ENCODE results near the gene MESP2. TPM values are rescaled to one million over a fixed set of nuclear protein-coding genes. Genes with fewer than 3 reads are reported as not detected.

MESP2 gene
- total RNA-seq: not detected
- not detected for polyA plus RNA-seq (2013, experiment 1 of 2)
- polyA plus RNA-seq (2013, experiment 2 of 2): not detected
- total RNA-seq: 0 to 0.32 (median 0) reads per million in 172 experiments

GRCh38 chr15:89776274-89777072, at the start of gene MESP2:
MESP2 (plus strand) TSS chr15:89776332; CDS start chr15:89776358, 26 bp downstream.
- H3K27me3 ChIP-seq (ENCODE audit: control insufficient read depth in 1 of 2, insufficient read depth in 2 of 2, low read length in 2 of 2): peaks cover 13 to 19% of the 10 kb centered on the region in 2 experiments
- peak within 1 kb of the TSS; percentile 25 for H3K4me3 ChIP-seq (ENCODE audit: low read length)
- no peaks in the 10 kb centered on the region for H3K4me1 Mint-ChIP-seq (ENCODE audit: low read depth)
- H3K36me3 Mint-ChIP-seq (ENCODE audit: low read depth): no peaks in the 10 kb centered on the region
- ATAC-seq (ENCODE audit: poor library complexity): peak; percentile 34
- H3K9me3 Mint-ChIP-seq: no peaks in the 10 kb centered on the region
- H3K27ac ChIP-seq (ENCODE audit: low read depth in 1 of 2, low read length in 2 of 2): no peak within 1 kb of the TSS
- H3K9me3 ChIP-seq (ENCODE audit: control insufficient read depth in 1 of 2, insufficient read depth in 1 of 2, low read length in 2 of 2): peaks cover 0 to 4% of the 10 kb centered on the region in 2 experiments
- peaks cover 46% of the 10 kb centered on the region for H3K27me3 Mint-ChIP-seq
- DNase-seq: peak in 13 of 14 experiments; percentile 5 to 77 (median 38)
- ChIA-PET CTCF (no interaction called here), POLR2A (no interaction called here)
- TF ChIP-seq CTCF (IDR thresholded peaks at IDR 0.05): no peak
- peak within 1 kb of the TSS; percentile 35 for H3K4me3 Mint-ChIP-seq
- H3K27ac Mint-ChIP-seq: no peak within 1 kb of the TSS
- peaks cover 23% of the 10 kb centered on the region for H3K4me1 ChIP-seq (ENCODE audit: insufficient read depth, low read length)
- intact Hi-C loops (cut with DNase I, micrococcal nuclease): no loop called here
- no peaks in the 10 kb centered on the region for H3K36me3 ChIP-seq (ENCODE audit: insufficient read depth, low read length)

GRCh38 chr15:89728254-89728653, 47.9 kb upstream of the MESP2 start:
- POLR2A ChIA-PET: no interaction called here
- no peak overlapping the region for H3K4me3 Mint-ChIP-seq

GRCh38 chr15:89731275-89731674, 44.9 kb upstream of the MESP2 start:
- no peak for TF ChIP-seq CTCF (IDR thresholded peaks at IDR 0.05)
- Mint-ChIP-seq H3K9me3 (no peaks in the 10 kb centered on the region), H3K4me3 (no peak overlapping the region), H3K27ac (no peak overlapping the region), H3K4me1 (ENCODE audit: low read depth) (no peaks in the 10 kb centered on the region), H3K27me3 (peaks cover 10% of the 10 kb centered on the region), H3K36me3 (ENCODE audit: low read depth) (no peaks in the 10 kb centered on the region)
- ChIA-PET POLR2A (no interaction called here), CTCF (interaction anchor here (2.4 kb wide), 1 partner anchor 9 kb away, joined by 8 read pairs; no protein-coding TSS in a partner anchor)
- Histone ChIP-seq H3K27ac (ENCODE audit: low read depth in 1 of 2, low read length in 2 of 2) (no peak overlapping the region), H3K27me3 (ENCODE audit: control insufficient read depth in 1 of 2, insufficient read depth in 2 of 2, low read length in 2 of 2) (peaks cover 0 to 2% of the 10 kb centered on the region in 2 experiments), H3K9me3 (ENCODE audit: control insufficient read depth in 1 of 2, insufficient read depth in 1 of 2, low read length in 2 of 2) (no peaks in the 10 kb centered on the region), H3K36me3 (ENCODE audit: insufficient read depth, low read length) (no peaks in the 10 kb centered on the region), H3K4me3 (ENCODE audit: low read length) (no peak overlapping the region), H3K4me1 (ENCODE audit: insufficient read depth, low read length) (no peaks in the 10 kb centered on the region)
- DNase-seq (no peak), ATAC-seq (ENCODE audit: poor library complexity) (no peak)
- intact Hi-C loops (cut with DNase I, micrococcal nuclease): no loop called here

More at GRCh38 chr15:89728254-89728653, 47.9 kb upstream of the MESP2 start:
- Histone ChIP-seq H3K27ac (ENCODE audit: low read depth in 1 of 2, low read length in 2 of 2) (no peak overlapping the region), H3K9me3 (ENCODE audit: control insufficient read depth in 1 of 2, insufficient read depth in 1 of 2, low read length in 2 of 2) (no peaks in the 10 kb centered on the region), H3K4me1 (ENCODE audit: insufficient read depth, low read length) (no peaks in the 10 kb centered on the region), H3K27me3 (ENCODE audit: control insufficient read depth in 1 of 2, insufficient read depth in 2 of 2, low read length in 2 of 2) (no peaks in the 10 kb centered on the region), H3K36me3 (ENCODE audit: insufficient read depth, low read length) (no peaks in the 10 kb centered on the region), H3K4me3 (ENCODE audit: low read length) (no peak overlapping the region)
- intact Hi-C loops (cut with DNase I, micrococcal nuclease): no loop called here
- Mint-ChIP-seq H3K36me3 (ENCODE audit: low read depth) (no peaks in the 10 kb centered on the region), H3K9me3 (peaks cover 1% of the 10 kb centered on the region), H3K27me3 (no peaks in the 10 kb centered on the region), H3K4me1 (ENCODE audit: low read depth) (no peaks in the 10 kb centered on the region), H3K27ac (no peak overlapping the region)
- ATAC-seq (ENCODE audit: poor library complexity) (no peak), DNase-seq (no peak)
- CTCF ChIA-PET: interaction anchor here (1.1 kb wide), 1 partner anchor 10 kb away, joined by 3 read pairs; no protein-coding TSS in a partner anchor
- no peak for TF ChIP-seq CTCF (IDR thresholded peaks at IDR 0.05)
